ENCODE results near the gene EED.

The EED gene

GRCh38 chr11:86205421-86206336 lies 38.9 kb upstream of the EED start:
- Histone ChIP-seq H3K4me3 (ENCODE audit: low read length in 2 of 2) (no peak overlapping the region), H3K9me3 (ENCODE audit: control insufficient read depth in 2 of 2, low read length in 2 of 2) (no peaks in the 10 kb centered on the region), H3K27me3 (ENCODE audit: control insufficient read depth in 2 of 2, insufficient read depth in 2 of 2, low read length in 2 of 2) (no peaks in the 10 kb centered on the region), H3K4me1 (ENCODE audit: control insufficient read depth in 2 of 2, insufficient read depth in 2 of 2, low read length in 2 of 2) (peaks cover 0 to 3% of the 10 kb centered on the region in 2 donors), H3K9ac (ENCODE audit: low read depth in 1 of 2, low read length in 2 of 2) (no peak overlapping the region), H3K27ac (ENCODE audit: low read depth in 2 of 2, low read length in 2 of 2) (no peak overlapping the region), H3K36me3 (ENCODE audit: control insufficient read depth in 2 of 2, insufficient read depth in 2 of 2, low read length in 2 of 2) (no peaks in the 10 kb centered on the region)

- no peak overlapping the region for H3K4me3 ChIP-seq (ENCODE audit: low read length in 2 of 2)
- peaks cover 0 to 3% of the 10 kb centered on the region in 2 donors for H3K4me1 ChIP-seq (ENCODE audit: control insufficient read depth in 2 of 2, insufficient read depth in 2 of 2, low read length in 2 of 2)
- H3K27me3 ChIP-seq (ENCODE audit: control insufficient read depth in 2 of 2, insufficient read depth in 2 of 2, low read length in 2 of 2), result no peaks in the 10 kb centered on the region
- no peaks in the 10 kb centered on the region for H3K36me3 ChIP-seq (ENCODE audit: control insufficient read depth in 2 of 2, insufficient read depth in 2 of 2, low read length in 2 of 2)
- no peak overlapping the region for H3K9ac ChIP-seq (ENCODE audit: low read depth in 1 of 2, low read length in 2 of 2)
- H3K9me3 ChIP-seq (ENCODE audit: control insufficient read depth in 2 of 2, low read length in 2 of 2), result no peaks in the 10 kb centered on the region
- H3K27ac ChIP-seq (ENCODE audit: low read depth in 2 of 2, low read length in 2 of 2), result no peak overlapping the region
Observed at GRCh38 chr11:86206337-86206695, 38.2 kb upstream of the EED start.

DNA sequence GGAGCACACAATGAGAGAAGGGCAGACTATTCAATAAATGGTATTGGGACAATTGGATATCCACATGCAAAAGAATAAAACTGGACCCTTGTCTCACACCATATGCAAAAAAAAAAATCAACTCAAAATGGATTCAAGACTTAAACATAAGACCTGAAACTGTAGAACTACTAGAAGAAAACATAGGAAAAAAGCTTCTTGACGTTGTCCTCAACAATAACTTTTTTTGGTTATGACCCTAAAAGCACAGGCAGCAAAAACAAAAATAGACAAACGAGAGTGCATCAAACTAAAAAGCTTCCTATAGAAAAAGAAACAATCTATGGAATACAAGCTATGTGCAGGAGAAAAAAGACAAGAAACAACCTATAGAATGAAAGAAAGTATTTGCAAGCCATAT lies 37.1 kb upstream of the EED start:
- H3K27me3 ChIP-seq (ENCODE audit: control insufficient read depth in 2 of 2, insufficient read depth in 2 of 2, low read length in 2 of 2), result no peaks in the 10 kb centered on the region
- no peak overlapping the region for H3K9ac ChIP-seq (ENCODE audit: low read depth in 1 of 2, low read length in 2 of 2)
- no peaks in the 10 kb centered on the region for H3K4me1 ChIP-seq (ENCODE audit: control insufficient read depth in 2 of 2, insufficient read depth in 2 of 2, low read length in 2 of 2)
- H3K9me3 ChIP-seq (ENCODE audit: control insufficient read depth in 2 of 2, low read length in 2 of 2), result no peaks in the 10 kb centered on the region
- no peak overlapping the region for H3K27ac ChIP-seq (ENCODE audit: low read depth in 2 of 2, low read length in 2 of 2)
- no peaks in the 10 kb centered on the region for H3K36me3 ChIP-seq (ENCODE audit: control insufficient read depth in 2 of 2, insufficient read depth in 2 of 2, low read length in 2 of 2)
- no peak overlapping the region for H3K4me3 ChIP-seq (ENCODE audit: low read length in 2 of 2)

- no peaks in the 10 kb centered on the region for H3K9me3 ChIP-seq (ENCODE audit: control insufficient read depth in 2 of 2, low read length in 2 of 2)
- H3K4me3 ChIP-seq (ENCODE audit: low read length in 2 of 2), result no peak overlapping the region
- no peak overlapping the region for H3K27ac ChIP-seq (ENCODE audit: low read depth in 2 of 2, low read length in 2 of 2)
- no peak overlapping the region for H3K9ac ChIP-seq (ENCODE audit: low read depth in 1 of 2, low read length in 2 of 2)
- H3K27me3 ChIP-seq (ENCODE audit: control insufficient read depth in 2 of 2, insufficient read depth in 2 of 2, low read length in 2 of 2), result no peaks in the 10 kb centered on the region
- H3K36me3 ChIP-seq (ENCODE audit: control insufficient read depth in 2 of 2, insufficient read depth in 2 of 2, low read length in 2 of 2), result no peaks in the 10 kb centered on the region
- no peaks in the 10 kb centered on the region for H3K4me1 ChIP-seq (ENCODE audit: control insufficient read depth in 2 of 2, insufficient read depth in 2 of 2, low read length in 2 of 2)
Observed at GRCh38 chr11:86208572-86208971, 36.0 kb upstream of the EED start.

DNA sequence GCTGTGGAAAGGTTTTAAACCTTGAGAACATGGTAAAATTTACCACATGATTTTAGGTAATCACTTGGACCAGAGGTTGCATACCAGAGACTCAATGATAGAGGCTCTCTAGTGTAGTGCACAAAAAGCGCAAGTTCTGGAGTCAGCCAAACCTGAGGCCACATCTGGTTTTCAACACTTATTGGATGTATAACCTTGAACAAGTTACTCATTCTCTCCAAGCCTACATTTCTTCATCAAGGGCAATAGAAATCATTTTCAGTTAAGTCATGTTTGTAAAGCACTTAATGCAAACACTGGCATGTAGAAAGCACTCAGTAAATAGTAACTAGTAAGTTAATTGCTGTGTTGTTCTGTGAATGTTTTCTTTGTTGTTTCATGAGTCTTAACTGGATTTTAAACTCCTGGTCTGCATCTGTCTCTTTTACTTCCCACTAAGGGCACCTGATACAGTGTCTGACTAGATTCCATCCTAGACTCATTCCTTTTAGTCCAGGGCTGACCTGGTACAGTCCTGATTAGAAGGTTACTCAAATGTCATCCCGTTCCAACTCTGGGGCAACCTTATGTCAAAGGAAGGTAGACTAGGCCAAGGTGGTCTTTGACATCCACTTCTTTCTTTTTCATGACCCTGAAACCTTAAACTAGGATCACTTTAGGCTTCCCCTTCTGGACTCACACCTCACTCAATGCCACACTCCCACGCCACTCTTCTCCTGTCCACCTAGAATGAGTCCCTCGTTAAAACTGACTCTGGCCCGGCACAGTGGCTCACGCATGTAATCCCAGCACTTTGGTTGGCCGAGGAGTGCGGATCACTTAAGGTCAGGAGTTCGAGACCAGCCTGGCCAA lies 34.5 kb upstream of the EED start:
- Histone ChIP-seq H3K9ac (ENCODE audit: low read depth in 1 of 2, low read length in 2 of 2) (no peak overlapping the region), H3K27me3 (ENCODE audit: control insufficient read depth in 2 of 2, insufficient read depth in 2 of 2, low read length in 2 of 2) (no peaks in the 10 kb centered on the region), H3K27ac (ENCODE audit: low read depth in 2 of 2, low read length in 2 of 2) (no peak overlapping the region), H3K36me3 (ENCODE audit: control insufficient read depth in 2 of 2, insufficient read depth in 2 of 2, low read length in 2 of 2) (no peaks in the 10 kb centered on the region), H3K9me3 (ENCODE audit: control insufficient read depth in 2 of 2, low read length in 2 of 2) (no peaks in the 10 kb centered on the region), H3K4me3 (ENCODE audit: low read length in 2 of 2) (no peak overlapping the region), H3K4me1 (ENCODE audit: control insufficient read depth in 2 of 2, insufficient read depth in 2 of 2, low read length in 2 of 2) (no peaks in the 10 kb centered on the region)

- H3K4me1 ChIP-seq (ENCODE audit: control insufficient read depth in 2 of 2, insufficient read depth in 2 of 2, low read length in 2 of 2), result no peaks in the 10 kb centered on the region
- no peaks in the 10 kb centered on the region for H3K27me3 ChIP-seq (ENCODE audit: control insufficient read depth in 2 of 2, insufficient read depth in 2 of 2, low read length in 2 of 2)
- H3K27ac ChIP-seq (ENCODE audit: low read depth in 2 of 2, low read length in 2 of 2), result no peak overlapping the region
- no peak overlapping the region for H3K4me3 ChIP-seq (ENCODE audit: low read length in 2 of 2)
- H3K9me3 ChIP-seq (ENCODE audit: control insufficient read depth in 2 of 2, low read length in 2 of 2), result no peaks in the 10 kb centered on the region
- no peak overlapping the region for H3K9ac ChIP-seq (ENCODE audit: low read depth in 1 of 2, low read length in 2 of 2)
- no peaks in the 10 kb centered on the region for H3K36me3 ChIP-seq (ENCODE audit: control insufficient read depth in 2 of 2, insufficient read depth in 2 of 2, low read length in 2 of 2)
Observed at GRCh38 chr11:86210898-86211297, 33.7 kb upstream of the EED start.

DNA sequence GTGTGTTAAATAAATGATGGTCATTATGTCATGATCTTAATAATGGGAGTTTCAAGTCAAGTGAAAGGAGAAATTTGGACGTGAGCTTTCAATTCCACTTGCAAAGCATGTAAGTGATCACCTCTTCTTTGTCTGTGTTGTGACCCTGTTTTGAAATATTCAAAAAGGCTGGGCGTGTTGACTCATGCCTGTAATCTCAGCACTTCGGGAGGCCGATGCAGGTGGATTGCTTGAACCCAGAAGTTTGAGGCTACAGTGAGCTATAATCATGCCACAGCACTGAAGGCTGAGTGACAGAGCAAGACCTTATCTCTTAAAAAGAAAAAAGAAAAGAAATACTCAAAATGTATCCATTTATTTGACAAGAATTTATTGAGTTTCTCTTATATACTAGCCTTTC lies 32.9 kb upstream of the EED start:
- no peak overlapping the region for H3K4me3 ChIP-seq (ENCODE audit: low read length in 2 of 2)
- H3K9ac ChIP-seq (ENCODE audit: low read depth in 1 of 2, low read length in 2 of 2), result no peak overlapping the region
- H3K4me1 ChIP-seq (ENCODE audit: control insufficient read depth in 2 of 2, insufficient read depth in 2 of 2, low read length in 2 of 2), result no peaks in the 10 kb centered on the region
- H3K27me3 ChIP-seq (ENCODE audit: control insufficient read depth in 2 of 2, insufficient read depth in 2 of 2, low read length in 2 of 2), result no peaks in the 10 kb centered on the region
- no peaks in the 10 kb centered on the region for H3K36me3 ChIP-seq (ENCODE audit: control insufficient read depth in 2 of 2, insufficient read depth in 2 of 2, low read length in 2 of 2)
- no peak overlapping the region for H3K27ac ChIP-seq (ENCODE audit: low read depth in 2 of 2, low read length in 2 of 2)
- H3K9me3 ChIP-seq (ENCODE audit: control insufficient read depth in 2 of 2, low read length in 2 of 2), result no peaks in the 10 kb centered on the region

DNA sequence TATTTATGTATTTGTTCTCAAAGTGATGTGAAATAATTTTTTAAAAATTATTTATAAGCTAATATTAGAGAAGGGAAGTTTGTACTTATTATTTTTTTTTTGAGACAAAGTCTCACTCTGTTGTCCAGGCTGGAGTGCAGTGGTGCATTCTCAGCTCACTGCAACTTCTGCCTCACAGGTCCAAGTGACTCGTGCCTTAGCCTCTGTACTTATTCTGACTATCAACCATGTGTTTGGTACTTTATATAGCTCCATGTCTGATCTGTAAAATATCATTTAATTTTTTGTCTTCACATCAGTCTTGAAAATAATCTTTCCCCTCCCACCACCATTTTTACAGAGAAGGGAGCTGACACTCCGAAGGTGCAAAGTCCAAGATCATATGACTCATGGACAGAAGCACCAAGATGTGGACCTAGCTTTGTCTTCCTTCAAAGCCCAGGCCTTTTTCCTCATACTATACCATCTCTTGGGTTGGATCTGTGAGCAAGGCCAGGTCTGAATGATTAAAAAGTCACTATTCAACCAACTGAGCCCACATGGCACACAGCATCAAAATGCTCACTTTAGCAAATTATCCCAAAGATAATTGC lies 32.4 kb upstream of the EED start:
- Histone ChIP-seq H3K9me3 (ENCODE audit: control insufficient read depth in 2 of 2, low read length in 2 of 2) (no peaks in the 10 kb centered on the region), H3K4me3 (ENCODE audit: low read length in 2 of 2) (no peak overlapping the region), H3K9ac (ENCODE audit: low read depth in 1 of 2, low read length in 2 of 2) (no peak overlapping the region), H3K27me3 (ENCODE audit: control insufficient read depth in 2 of 2, insufficient read depth in 2 of 2, low read length in 2 of 2) (no peaks in the 10 kb centered on the region), H3K4me1 (ENCODE audit: control insufficient read depth in 2 of 2, insufficient read depth in 2 of 2, low read length in 2 of 2) (no peaks in the 10 kb centered on the region), H3K36me3 (ENCODE audit: control insufficient read depth in 2 of 2, insufficient read depth in 2 of 2, low read length in 2 of 2) (no peaks in the 10 kb centered on the region), H3K27ac (ENCODE audit: low read depth in 2 of 2, low read length in 2 of 2) (no peak overlapping the region)

DNA sequence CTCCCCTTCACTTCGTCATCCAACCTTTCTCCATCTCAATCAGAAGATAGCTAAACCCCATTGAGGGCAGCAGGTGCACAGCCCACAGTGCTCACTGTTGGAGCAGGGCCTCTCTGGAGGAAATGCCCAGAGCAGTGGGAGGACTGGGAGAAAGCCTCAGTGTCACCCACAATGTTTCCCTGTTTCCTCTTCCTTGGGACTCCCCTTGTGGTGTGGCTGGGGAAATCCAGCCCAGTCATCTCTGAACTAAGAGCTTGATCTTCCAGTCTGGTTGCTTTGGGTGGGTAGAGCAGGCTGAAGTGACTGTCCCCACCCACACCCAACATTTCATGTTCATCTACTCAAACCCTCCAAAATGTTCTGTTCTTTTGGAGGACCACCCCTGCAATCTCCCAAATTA lies 29.8 kb upstream of the EED start:
- Histone ChIP-seq H3K9me3 (ENCODE audit: control insufficient read depth in 2 of 2, low read length in 2 of 2) (no peaks in the 10 kb centered on the region), H3K4me3 (ENCODE audit: low read length in 2 of 2) (no peak overlapping the region), H3K9ac (ENCODE audit: low read depth in 1 of 2, low read length in 2 of 2) (no peak overlapping the region), H3K27ac (ENCODE audit: low read depth in 2 of 2, low read length in 2 of 2) (no peak overlapping the region), H3K27me3 (ENCODE audit: control insufficient read depth in 2 of 2, insufficient read depth in 2 of 2, low read length in 2 of 2) (no peaks in the 10 kb centered on the region), H3K4me1 (ENCODE audit: control insufficient read depth in 2 of 2, insufficient read depth in 2 of 2, low read length in 2 of 2) (peaks cover 0 to 6% of the 10 kb centered on the region in 2 donors), H3K36me3 (ENCODE audit: control insufficient read depth in 2 of 2, insufficient read depth in 2 of 2, low read length in 2 of 2) (no peaks in the 10 kb centered on the region)

All from mucosa of rectum (tissue), 2 donors.